CD14-positive monocyte (primary cell): ENCODE data around the gene EPHA1. TPM values are rescaled to one million over a fixed set of nuclear protein-coding genes. Genes with fewer than 3 reads are reported as not detected.

ENCODE experiments used
- DNase-seq, 3 donors: peaks; one replicate each; pipeline ENCODE4 v3.0.0-alpha.2; 2011 to 2022
- H2AFZ ChIP-seq: 2 replicates; pipeline ENCODE4 v1.6.0; 2012; ENCODE audit warnings: mild to moderate bottlenecking, low read depth, low read length, inconsistent platforms; ENCODE audit not compliant: insufficient read depth, poor library complexity, severe bottlenecking
- H3K27ac ChIP-seq, 2 donors: 1 replicate in 1 of 2; 2 replicates in 1 of 2; pipeline ENCODE4 v1.5.1; 2012 to 2013; ENCODE audit warnings: low read length in 2 of 2, control low read depth in 1 of 2, inconsistent platforms in 1 of 2, low read depth in 1 of 2, mild to moderate bottlenecking in 1 of 2
- H3K27me3 ChIP-seq, 2 donors: one replicate each; pipeline versions ENCODE4 v1.6.0 to v1.6.1; 2011 to 2013; ENCODE audit warnings: low read length in 2 of 2; ENCODE audit not compliant: control insufficient read depth in 2 of 2, insufficient read depth in 2 of 2
- H3K36me3 ChIP-seq, 2 donors: replicated peaks in 1 of 2; 1 replicate in 1 of 2; 2 replicates in 1 of 2; pipeline versions ENCODE4 v1.5.1 to v1.6.1; 2012 to 2013; ENCODE audit warnings: low read length in 2 of 2, control low read depth in 1 of 2, inconsistent platforms in 1 of 2, mild to moderate bottlenecking in 1 of 2; ENCODE audit not compliant: insufficient read depth in 2 of 2, control insufficient read depth in 1 of 2
- H3K4me1 ChIP-seq, 2 donors: 1 replicate in 1 of 2; 2 replicates in 1 of 2; pipeline versions ENCODE4 v1.5.1 to v1.6.1; 2012 to 2013; ENCODE audit warnings: low read length in 2 of 2, control low read depth in 1 of 2, inconsistent platforms in 1 of 2, mild to moderate bottlenecking in 1 of 2, moderate library complexity in 1 of 2; ENCODE audit not compliant: insufficient read depth in 2 of 2, control insufficient read depth in 1 of 2
- H3K4me2 ChIP-seq: replicated peaks from 2 replicates; pipeline ENCODE3; 2012; ENCODE audit warnings: low read length, moderate library complexity, mild to moderate bottlenecking; ENCODE audit not compliant: poor library complexity, severe bottlenecking; ENCODE audit errors: extremely low read depth
- H3K4me3 ChIP-seq, 3 experiments: fragments of 200-600 bp in 1 of 3; sonication (generic) in 1 of 3; replicated peaks in 1 of 3; 1 replicate in 2 of 3; 2 replicates in 1 of 3; pipeline ENCODE4 v1.5.1; 2011 to 2013; ENCODE audit warnings: low read length in 3 of 3, mild to moderate bottlenecking in 3 of 3, control low read depth in 2 of 3, low read depth in 2 of 3, inconsistent platforms in 1 of 3, moderate library complexity in 1 of 3
- H3K79me2 ChIP-seq: 2 replicates; pipeline ENCODE4 v1.6.0; 2012; ENCODE audit warnings: mild to moderate bottlenecking, control low read depth, inconsistent platforms, low read length, moderate library complexity; ENCODE audit not compliant: insufficient read depth
- H3K9ac ChIP-seq: 2 replicates; pipeline ENCODE4 v1.6.0; 2017; ENCODE audit warnings: low read length, mild to moderate bottlenecking; ENCODE audit not compliant: insufficient read depth, poor library complexity, severe bottlenecking
- H3K9me3 ChIP-seq, 2 donors: replicated peaks in 1 of 2; 1 replicate in 1 of 2; 2 replicates in 1 of 2; pipeline versions ENCODE4 v1.5.1 to v1.6.1; 2012 to 2013; ENCODE audit warnings: low read length in 2 of 2, control low read depth in 1 of 2; ENCODE audit not compliant: control insufficient read depth in 1 of 2, insufficient read depth in 1 of 2
- H4K20me1 ChIP-seq: 2 replicates; pipeline ENCODE4 v1.6.0; 2012; ENCODE audit warnings: mild to moderate bottlenecking, low read length, control low read depth, moderate library complexity; ENCODE audit not compliant: insufficient read depth
- H3K27ac Mint-ChIP-seq, 7 donors: one replicate each; pipeline ENCODE4 v1.8.0; 2020; ENCODE audit warnings: mild to moderate bottlenecking in 7 of 7, mixed read lengths in 7 of 7, moderate library complexity in 6 of 7, inconsistent platforms in 2 of 7
- H3K27me3 Mint-ChIP-seq, 3 donors: one replicate each; pipeline ENCODE4 v1.8.0; 2021 to 2022; ENCODE audit warnings: low read depth in 3 of 3, mild to moderate bottlenecking in 3 of 3, mixed read lengths in 3 of 3, moderate library complexity in 3 of 3, inconsistent platforms in 1 of 3
- H3K36me3 Mint-ChIP-seq, 2 donors: one replicate each; pipeline ENCODE4 v1.8.0; 2020; ENCODE audit warnings: mixed read lengths in 2 of 2, inconsistent platforms in 1 of 2, mild to moderate bottlenecking in 1 of 2
- H3K4me1 Mint-ChIP-seq: one replicate; pipeline ENCODE4 v1.8.0; 2020; ENCODE audit warnings: mild to moderate bottlenecking, mixed read lengths
- H3K4me3 Mint-ChIP-seq, 2 donors: one replicate each; pipeline ENCODE4 v1.8.0; 2020; ENCODE audit warnings: mild to moderate bottlenecking in 2 of 2, mixed read lengths in 2 of 2, moderate library complexity in 1 of 2
- H3K9me3 Mint-ChIP-seq, 7 donors: one replicate each; pipeline ENCODE4 v1.8.0; 2020 to 2022; ENCODE audit warnings: mixed read lengths in 7 of 7, mild to moderate bottlenecking in 6 of 7, moderate library complexity in 6 of 7, inconsistent platforms in 2 of 7
- CTCF ChIP-seq: fragments of 200-600 bp; IDR thresholded peaks from one replicate; pipeline ENCODE4 v1.8.0; 2022; ENCODE audit warnings: antibody characterized with exemption, mild to moderate bottlenecking
- WGBS: methylation state at CpG from one replicate; pipeline ENCODE4 v1.1.5; 2013; ENCODE audit warnings: missing lambda C conversion rate; ENCODE audit not compliant: insufficient coverage; 5-methylcytosine and 5-hydroxymethylcytosine counted together
- intact Hi-C, 2 donors: fragments of 100-400 bp; cut with micrococcal nuclease; formaldehyde crosslinking; loops; one replicate each; pipeline versions ENCODE4 v1.15.0 to v1.15.1; 2023
- polyA plus RNA-seq, 3 donors: library from polyadenylated mRNA; depleted of rRNA in 1 of 3; unstranded in 2 of 3; stranded (reverse) in 1 of 3; fragments of 300-500 nt in 2 of 3; fragments of >200 nt in 1 of 3; fragmentation: Illumina TruSeq in 2 of 3; gene quantifications; 1 replicate in 2 of 3; 2 replicates in 1 of 3; pipeline ENCODE4 v1.2.3, GENCODE V29; 2012 to 2021

Gene EPHA1
- polyA plus RNA-seq, 3 donors, result 0.50 to 0.95 TPM; not detected in 1

- Histone ChIP-seq H3K4me2 (no peak overlapping the region), H3K4me3 (no peak overlapping the region), H3K79me2 (peaks cover 3% of the 10 kb centered on the region), H3K9me3 (no peaks in the 10 kb centered on the region), H3K4me1 (peaks cover 15 to 26% of the 10 kb centered on the region in 2 donors), H3K27ac (no peak overlapping the region), H2AFZ (no peak overlapping the region), H3K36me3 (peaks cover 0 to 17% of the 10 kb centered on the region in 2 donors), H4K20me1 (no peaks in the 10 kb centered on the region), H3K9ac (no peak overlapping the region), H3K27me3 (no peaks in the 10 kb centered on the region)
- Mint-ChIP-seq H3K27ac (no peak overlapping the region), H3K27me3 (no peaks in the 10 kb centered on the region), H3K4me3 (no peak overlapping the region), H3K9me3 (peaks cover 0 to 1% (median 0%) of the 10 kb centered on the region in 7 donors), H3K36me3 (peaks cover 14 to 33% of the 10 kb centered on the region in 2 donors), H3K4me1 (peaks cover 29% of the 10 kb centered on the region)
- intact Hi-C loops, result no loop called here
- TF ChIP-seq CTCF, result no peak
- 87% methylated on average over 3 of the region's 4 CpGs for WGBS
- no peak for DNase-seq
Measured at GRCh38 chr7:143433759-143434158, 25.1 kb upstream of the EPHA1 start.

- 100% methylated on average over 1 of the region's 2 CpGs for WGBS
- H3K4me1 Mint-ChIP-seq, result peaks cover 20% of the 10 kb centered on the region
Measured at GRCh38 chr7:143431109-143431508, 22.5 kb upstream of the EPHA1 start.

More at GRCh38 chr7:143431109-143431508, 22.5 kb upstream of the EPHA1 start:
- H3K27me3 ChIP-seq, result no peaks in the 10 kb centered on the region
- no peak for TF ChIP-seq CTCF
- peaks cover 3% of the 10 kb centered on the region for H3K79me2 ChIP-seq
- no peaks in the 10 kb centered on the region for H3K27me3 Mint-ChIP-seq
- DNase-seq, result no peak
- H3K9me3 Mint-ChIP-seq, result peaks cover 0 to 2% (median 0%) of the 10 kb centered on the region in 7 donors
- H3K4me2 ChIP-seq, result no peak overlapping the region
- no peaks in the 10 kb centered on the region for H3K9me3 ChIP-seq
- peaks cover 0 to 17% of the 10 kb centered on the region in 2 donors for H3K36me3 ChIP-seq
- peak overlapping the region in 1 of 7 donors; percentile 32 for H3K27ac Mint-ChIP-seq
- H2AFZ ChIP-seq, result no peak overlapping the region
- H3K27ac ChIP-seq, result no peak overlapping the region
- no peak overlapping the region for H3K4me3 Mint-ChIP-seq
- intact Hi-C loops, result no loop called here
- no peaks in the 10 kb centered on the region for H4K20me1 ChIP-seq
- no peak overlapping the region for H3K9ac ChIP-seq
- peaks cover 10 to 30% of the 10 kb centered on the region in 2 donors for H3K36me3 Mint-ChIP-seq
- H3K4me1 ChIP-seq, result peaks cover 11 to 16% of the 10 kb centered on the region in 2 donors
- no peak overlapping the region for H3K4me3 ChIP-seq
